ENCODE data around the gene FGD4.

FGD4 gene

GRCh38 chr12:32661706-32662105 is 262.3 kb downstream of the FGD4 start:
- TF ChIP-seq, protein P1, sequence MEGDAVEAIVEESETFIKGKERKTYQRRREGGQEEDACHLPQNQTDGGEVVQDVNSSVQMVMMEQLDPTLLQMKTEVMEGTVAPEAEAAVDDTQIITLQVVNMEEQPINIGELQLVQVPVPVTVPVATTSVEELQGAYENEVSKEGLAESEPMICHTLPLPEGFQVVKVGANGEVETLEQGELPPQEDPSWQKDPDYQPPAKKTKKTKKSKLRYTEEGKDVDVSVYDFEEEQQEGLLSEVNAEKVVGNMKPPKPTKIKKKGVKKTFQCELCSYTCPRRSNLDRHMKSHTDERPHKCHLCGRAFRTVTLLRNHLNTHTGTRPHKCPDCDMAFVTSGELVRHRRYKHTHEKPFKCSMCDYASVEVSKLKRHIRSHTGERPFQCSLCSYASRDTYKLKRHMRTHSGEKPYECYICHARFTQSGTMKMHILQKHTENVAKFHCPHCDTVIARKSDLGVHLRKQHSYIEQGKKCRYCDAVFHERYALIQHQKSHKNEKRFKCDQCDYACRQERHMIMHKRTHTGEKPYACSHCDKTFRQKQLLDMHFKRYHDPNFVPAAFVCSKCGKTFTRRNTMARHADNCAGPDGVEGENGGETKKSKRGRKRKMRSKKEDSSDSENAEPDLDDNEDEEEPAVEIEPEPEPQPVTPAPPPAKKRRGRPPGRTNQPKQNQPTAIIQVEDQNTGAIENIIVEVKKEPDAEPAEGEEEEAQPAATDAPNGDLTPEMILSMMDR (IDR thresholded peaks at IDR 0.05; ENCODE audit: low read depth, low read length): no peak
- DNase-seq (ENCODE audit: extremely low read depth, low read depth): no peak

- no peak for DNase-seq (ENCODE audit: extremely low read depth, low read depth)
- TF ChIP-seq, protein P1 (IDR thresholded peaks at IDR 0.05; ENCODE audit: low read depth, low read length): no peak
Observed at GRCh38 chr12:32662665-32663064, 263.3 kb downstream of the FGD4 start.

GRCh38 chr12:32666018-32666417 is 266.7 kb downstream of the FGD4 start:
- TF ChIP-seq, protein P1 (IDR thresholded peaks at IDR 0.05; ENCODE audit: low read depth, low read length): no peak
- no peak for DNase-seq (ENCODE audit: extremely low read depth, low read depth)

GRCh38 chr12:32669584-32669983 is 270.2 kb downstream of the FGD4 start:
- TF ChIP-seq, protein P1 (IDR thresholded peaks at IDR 0.05; ENCODE audit: low read depth, low read length): no peak

DNA sequence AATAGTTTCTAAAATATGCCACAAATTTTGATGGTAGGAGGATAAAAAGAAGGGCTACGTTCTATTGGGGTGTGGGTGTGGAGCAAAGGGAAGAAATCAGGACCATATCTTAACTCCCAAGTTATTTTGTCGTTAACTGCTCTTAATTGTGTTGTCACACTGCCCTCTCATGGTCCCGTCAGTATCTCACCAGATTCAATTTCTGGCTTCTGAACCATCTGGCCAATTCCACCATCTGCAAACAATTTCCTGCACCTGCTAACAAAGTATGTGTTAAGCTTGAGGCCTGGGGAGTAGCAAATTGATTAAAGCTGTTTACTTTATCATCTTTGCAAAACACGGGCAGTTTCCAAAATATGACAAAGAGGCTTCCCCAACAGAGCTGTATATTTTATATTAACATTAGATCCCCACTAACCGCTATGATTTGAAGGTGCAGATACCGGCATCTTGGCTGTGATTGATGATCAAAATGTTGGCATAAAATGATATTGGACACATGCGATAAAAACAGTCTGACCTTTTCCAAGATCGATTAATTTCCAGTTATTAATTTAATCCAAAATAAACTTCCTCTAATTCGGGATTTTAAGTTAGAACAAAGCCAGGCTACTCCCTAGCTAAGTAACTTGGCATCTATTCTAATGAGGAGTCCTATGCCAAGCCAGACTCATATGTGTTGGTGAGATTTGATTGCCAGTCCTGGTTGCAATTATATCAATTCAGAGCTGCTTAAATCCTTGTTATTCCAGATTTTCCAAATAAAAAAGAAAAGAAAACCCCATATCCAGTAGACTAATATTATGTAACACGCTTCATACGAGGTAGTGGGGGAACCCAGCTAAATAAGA is 272.8 kb downstream of the FGD4 start:
- peak; percentile 81 for DNase-seq (ENCODE audit: extremely low read depth, low read depth)
- TF ChIP-seq, protein P1 (IDR thresholded peaks at IDR 0.05; ENCODE audit: low read depth, low read length): peak; percentile 64

More at GRCh38 chr12:32669584-32669983, 270.2 kb downstream of the FGD4 start:
- no peak for DNase-seq (ENCODE audit: extremely low read depth, low read depth)

- TF ChIP-seq, protein P1 (IDR thresholded peaks at IDR 0.05; ENCODE audit: low read depth, low read length): no peak; the same call in 1 of the 2 replicates
- DNase-seq (ENCODE audit: extremely low read depth, low read depth): peak; percentile 87
Observed at GRCh38 chr12:32679091-32679919, 279.9 kb downstream of the FGD4 start, which contains the start of gene DNM1L. Gene DNM1L (plus strand): TSS chr12:32679301. CDS start chr12:32679364, 63 bp downstream.

- no peak for DNase-seq (ENCODE audit: extremely low read depth, low read depth)
- TF ChIP-seq, protein P1 (IDR thresholded peaks at IDR 0.05; ENCODE audit: low read depth, low read length): no peak
Observed at GRCh38 chr12:32679920-32680237, 280.5 kb downstream of the FGD4 start.
